H4 (cell line): Measurements from ENCODE around the gene HTR3B. TPM values are rescaled to one million over a fixed set of nuclear protein-coding genes. Genes with fewer than 3 reads are reported as not detected.
"Not testable (repeated sequence)": the region's sequence is repeated elsewhere in the genome, so short reads cannot be mapped to it uniquely, and the experiment has no call there.

Source experiments
- DNase-seq: peaks from one replicate; pipeline ENCODE4 v3.0.0-alpha.2; 2015; ENCODE audit warnings: low spot score
- total RNA-seq: library from RNA; depleted of rRNA; stranded (reverse); fragments of >200 nt; shearing (Covaris generic); gene quantifications from 2 replicates; pipeline ENCODE4 v1.2.3, GENCODE V29; 2014

HTR3B gene
- total RNA-seq, 1 experiment from 2014 or later, result not detected

DNA sequence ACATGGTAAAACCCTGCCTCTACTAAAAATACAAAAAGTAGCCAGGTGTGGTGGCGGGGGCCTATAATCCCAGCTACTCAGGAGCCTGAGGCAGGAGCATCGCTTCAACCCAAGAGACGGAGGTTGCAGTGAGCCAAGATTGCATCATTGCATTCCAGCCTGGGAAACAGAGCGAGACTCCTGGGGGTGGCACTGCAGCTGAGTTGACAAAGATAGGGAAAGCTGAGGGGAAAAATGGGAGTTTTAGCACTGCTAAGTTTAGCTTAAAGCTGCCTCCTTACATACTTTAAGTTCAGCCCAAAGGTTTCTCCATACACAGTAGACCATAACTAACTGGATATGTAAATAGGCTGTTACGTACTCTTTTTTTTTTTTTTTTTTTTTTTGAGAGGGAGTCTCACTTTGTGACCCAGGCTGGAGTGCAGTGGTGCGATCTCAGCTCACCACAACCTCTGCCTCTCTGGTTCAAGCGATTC lies 20.2 kb upstream of the HTR3B start:
- DNase-seq, result peak; percentile 52

DNA sequence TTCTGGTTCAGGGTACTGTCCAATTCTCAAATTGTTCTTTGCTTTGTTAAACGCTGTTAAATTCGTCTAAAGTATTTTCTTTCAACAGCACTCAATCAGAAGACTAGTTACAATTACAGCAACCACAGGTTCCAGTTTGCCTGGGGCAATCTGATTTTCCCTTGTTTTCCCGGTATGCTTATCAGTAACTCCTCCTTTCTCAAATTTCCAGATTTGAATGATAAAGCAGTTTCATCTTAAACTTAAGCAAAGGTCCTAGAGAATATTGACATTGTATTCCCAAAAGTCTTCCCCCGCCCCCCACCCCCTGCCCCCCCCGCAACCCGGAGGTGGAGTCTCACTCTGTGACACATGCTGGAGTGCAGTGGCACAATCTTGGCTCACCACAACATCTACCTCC lies 18.7 kb upstream of the HTR3B start:
- peak; percentile 32 for DNase-seq

DNA sequence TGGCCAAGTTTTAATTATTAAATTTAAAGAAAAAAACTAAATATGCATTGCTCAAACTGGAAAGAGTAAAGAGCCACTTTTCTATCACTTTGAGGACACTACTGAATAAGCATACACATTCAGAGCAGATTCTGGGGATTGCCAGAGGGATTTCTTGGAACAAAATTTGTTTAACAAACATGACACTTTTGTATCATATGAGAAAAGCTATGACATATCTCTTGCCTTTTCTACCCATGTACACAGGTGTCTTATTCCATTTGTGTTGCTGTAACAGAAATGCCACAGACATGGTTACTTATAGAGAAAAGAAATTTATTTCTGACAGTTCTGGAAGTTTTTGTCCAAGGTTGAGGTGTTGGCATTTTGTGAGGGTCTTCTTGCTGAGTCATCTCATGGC lies 15.7 kb upstream of the HTR3B start:
- no peak for DNase-seq

DNA sequence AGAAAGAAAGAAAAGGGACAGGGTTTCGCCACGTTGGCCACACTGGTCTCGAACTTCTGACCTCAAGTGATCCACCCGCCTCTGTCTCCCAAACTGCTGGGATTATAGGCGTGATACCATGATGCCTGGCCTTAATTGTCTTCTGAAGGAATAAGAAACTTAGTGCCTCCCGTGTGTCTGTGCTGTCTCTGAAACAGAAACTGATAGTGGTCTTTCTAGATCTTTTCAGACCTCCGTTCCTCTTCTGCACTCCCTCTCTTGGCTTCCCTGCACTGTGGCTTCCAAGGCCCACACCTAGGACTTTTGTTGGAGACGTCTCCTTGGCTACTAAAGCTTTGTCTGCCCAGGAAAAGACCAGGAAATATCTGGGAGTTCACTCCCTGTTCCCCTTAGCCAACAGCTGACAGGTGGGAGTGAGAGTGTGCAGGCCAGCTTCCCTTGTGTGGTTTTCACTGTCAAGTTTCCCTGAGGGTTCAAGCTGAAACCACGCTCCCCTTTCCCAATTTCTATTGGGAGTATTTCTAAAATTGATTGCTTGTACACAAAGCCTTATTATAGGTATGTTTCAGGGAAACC lies 10.1 kb upstream of the HTR3B start:
- no peak for DNase-seq

DNA sequence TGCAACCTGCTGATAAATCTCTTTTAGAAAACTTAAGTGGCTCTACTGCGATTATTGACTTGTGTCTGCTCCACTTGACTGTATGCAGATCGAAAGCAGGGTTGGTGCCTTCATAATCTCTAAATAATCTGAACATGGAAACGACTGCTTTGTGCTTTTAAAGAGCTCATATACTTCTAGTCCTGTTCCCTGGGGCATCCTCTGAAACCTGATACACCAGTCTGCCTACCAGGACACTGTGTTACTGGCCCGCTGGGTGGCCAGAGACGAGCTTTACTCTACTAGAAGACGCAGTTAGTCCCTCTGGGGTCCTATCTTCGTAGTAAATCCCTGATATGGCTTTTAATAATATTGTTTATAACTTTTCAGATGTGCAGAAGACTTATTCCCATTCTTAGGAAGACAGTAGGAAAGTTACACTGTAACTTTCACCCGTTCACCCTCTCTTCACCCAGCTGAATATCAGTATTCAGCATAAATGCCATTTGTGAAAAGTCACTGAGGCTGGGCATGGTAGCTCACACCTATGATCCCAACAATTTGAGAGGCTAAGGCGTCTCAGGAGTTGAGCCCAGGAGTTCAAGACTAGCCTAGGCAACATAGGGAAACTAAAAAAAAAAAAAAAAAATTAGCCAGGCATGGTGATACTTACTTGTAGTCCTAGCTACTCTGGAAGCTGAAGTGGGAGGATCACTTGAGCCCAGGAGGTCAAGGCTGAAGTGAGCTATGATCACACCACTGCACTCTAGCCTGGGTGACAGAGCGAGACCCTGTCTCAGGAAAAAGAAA lies 9.0 kb upstream of the HTR3B start:
- DNase-seq, result no peak

DNA sequence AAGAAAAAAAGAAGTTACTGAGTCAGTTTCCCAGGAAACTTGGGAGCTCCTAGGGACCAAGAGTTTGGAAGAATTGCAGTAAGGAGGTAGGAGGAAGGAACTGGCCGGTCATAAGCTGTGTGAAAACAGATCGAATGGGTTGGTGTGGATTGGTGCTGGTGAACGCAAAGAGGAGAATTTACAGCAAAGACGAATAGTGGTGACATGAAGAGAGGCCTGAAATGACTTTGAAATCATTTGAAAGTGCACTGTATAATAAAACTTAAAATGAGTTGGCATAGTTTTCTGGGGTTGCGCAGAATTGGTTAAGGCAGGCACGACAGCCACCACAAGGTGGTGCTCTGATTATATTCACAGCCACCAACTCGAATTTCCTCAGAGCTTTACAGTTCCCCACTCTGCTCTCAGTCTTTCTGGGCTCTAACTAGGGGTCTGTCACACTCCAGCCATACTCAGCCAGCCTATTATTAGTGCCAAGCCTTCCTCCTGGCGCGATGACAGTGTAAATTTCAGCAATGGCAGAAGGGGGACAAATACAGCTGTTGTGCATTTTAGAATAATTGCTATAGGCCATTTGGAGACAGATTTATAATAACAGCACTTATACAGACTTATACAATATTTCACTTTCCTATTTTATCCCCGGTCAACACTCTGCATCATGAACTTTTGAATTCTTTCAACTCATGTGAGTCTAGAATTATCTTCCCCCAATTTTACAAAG lies 8.3 kb upstream of the HTR3B start:
- DNase-seq, result peak; percentile 21

DNA sequence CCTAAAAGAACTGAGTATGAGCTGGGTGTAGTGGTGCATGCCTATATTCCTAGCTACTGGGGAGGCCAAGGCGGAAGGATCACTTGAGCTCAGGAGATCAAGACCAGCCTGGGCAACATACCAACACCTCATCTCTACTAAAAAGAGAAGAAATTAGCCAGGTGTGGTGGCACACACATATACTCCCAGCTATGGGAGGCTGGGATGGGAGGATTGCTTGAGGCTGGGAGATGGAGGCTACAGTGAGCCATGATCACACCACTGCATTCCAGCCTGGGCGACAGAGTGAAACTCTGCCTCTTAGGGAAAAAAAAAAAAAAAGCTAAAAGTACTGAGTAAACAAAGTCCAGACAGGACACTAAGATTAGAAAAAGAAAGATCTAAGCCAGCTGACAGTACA lies 3.5 kb upstream of the HTR3B start:
- DNase-seq, result no peak

DNA sequence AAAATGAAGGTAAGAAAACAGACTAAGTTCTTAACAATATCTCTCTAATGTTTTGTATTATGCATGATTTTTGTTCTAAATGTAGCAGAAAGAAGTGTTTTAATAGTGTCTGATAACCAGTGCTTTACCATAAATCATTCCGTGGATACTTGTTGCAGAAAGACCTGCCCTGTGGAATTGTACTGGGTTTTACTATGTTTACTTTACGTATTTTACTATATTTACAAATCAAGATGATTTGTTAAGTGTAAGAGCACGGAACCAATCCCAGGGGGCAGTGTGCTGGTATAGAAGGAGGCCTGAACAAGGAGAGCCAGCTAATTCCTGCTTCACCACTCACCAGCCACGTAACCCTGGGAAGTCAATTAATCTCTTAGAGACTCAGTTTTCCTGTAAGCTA lies 1.4 kb downstream of the HTR3B start:
- DNase-seq, result peak; percentile 58

DNA sequence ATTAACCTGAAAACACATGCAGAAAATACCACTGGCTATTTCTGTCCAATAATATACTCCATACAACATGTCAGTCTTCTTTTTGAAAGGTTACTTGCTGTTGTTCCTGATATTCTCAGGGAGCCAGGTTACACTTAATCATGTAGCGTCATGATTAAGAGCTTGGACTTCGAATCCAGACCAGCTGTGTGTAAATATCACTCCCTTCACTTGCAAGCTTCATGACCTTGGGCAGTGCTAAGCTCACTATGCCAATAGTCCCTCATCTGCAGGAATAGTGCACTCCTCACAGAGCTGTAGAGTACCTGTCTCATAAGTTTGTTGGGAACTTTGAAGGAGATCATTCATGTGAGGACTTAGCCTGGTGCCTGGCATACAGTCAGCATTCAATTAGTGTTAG lies 1.9 kb downstream of the HTR3B start:
- DNase-seq, result no peak

DNA sequence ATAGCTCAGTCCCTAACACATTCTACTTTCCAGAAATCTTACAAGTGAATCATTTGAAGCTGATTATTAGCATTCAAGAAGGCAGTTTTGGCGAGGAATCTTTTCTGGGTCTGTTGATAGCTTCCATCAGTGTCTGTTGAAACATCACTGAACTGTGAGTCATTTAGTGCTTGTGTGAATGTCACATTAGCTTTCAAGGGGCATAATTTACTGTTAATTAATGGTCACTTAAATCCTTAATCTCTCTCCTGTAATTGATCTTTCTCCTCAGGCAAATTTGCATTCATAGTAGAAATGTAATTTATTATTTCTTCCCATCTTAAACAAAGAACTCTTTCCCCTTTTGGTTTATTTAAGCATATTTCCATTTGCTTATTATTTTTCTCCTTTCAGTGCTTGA lies 2.6 kb downstream of the HTR3B start:
- DNase-seq, result no peak

DNA sequence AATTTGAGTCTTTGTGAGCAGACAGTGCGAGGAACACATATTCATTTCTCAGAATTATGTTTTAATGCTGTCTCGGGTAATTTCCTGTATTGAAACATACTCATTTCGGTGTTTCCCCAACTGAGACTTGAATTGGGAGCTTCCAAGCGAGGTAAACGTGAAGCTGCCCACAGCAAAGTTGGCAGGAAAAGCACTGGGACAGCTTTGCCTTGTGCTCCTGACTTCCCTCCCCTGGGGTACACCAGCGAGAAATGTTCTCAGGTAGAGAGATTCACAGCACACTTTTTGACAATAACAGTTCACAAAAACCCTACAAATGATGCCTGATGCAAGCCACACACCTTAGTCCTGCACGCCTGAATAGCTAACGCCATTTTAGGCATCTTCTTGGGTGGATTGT lies 3.1 kb downstream of the HTR3B start:
- DNase-seq, result no peak

DNA sequence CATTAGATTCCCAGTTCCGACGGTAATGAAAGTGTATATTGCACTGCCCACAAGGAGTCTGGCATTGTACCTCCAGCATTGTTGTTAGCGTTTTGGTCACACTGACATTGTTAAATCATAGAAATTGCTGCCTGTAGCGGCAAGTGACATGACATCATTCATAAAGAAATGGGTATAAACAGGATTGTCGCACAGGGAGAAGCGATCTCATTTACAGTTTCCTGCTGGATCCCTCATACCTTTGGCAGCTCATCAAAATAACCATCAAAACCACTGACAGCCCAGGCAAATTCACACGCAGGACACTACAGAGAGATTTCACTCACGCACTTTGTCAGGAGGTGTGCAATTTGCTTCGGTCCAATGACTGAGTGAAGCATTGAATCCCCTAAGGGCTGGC lies 3.5 kb downstream of the HTR3B start:
- no peak for DNase-seq

DNA sequence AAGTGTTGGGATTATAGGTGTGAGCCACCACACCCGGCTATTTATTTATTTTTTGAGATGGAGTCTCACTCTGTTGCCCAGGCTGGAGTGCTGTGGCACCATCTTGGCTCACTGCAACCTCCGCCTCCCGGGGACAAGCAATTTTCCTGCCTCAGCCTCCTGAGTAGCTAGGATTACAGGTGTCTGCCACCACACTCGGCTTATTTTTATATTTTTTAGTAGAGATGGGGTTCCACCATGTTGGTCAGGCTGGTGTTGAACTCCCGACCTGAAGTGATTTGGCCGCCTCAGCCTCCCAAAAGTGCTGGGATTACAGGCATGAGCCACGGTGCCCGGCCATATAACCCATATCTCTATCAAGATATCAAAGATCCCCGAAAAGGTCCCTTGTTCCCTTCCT lies 6.9 kb downstream of the HTR3B start:
- not testable (repeated sequence) for DNase-seq

DNA sequence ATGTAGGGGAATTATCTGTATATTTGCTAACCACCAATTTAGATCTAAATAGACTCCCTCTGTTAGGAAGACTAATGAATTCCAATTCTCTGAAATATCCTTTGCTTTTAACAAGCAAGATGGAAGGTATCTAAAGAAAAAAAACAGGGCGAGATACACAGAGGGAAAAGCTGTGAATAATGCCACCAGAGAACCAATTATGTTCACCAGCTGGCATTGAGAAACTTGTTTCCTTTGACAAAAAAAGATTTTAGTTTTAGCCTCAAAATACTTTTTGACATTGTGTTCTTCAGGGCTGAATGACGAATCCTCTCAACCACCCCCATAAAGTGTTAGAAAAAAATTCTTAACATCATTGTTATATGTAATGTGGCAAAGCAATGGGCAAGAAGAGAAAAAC lies 19.0 kb downstream of the HTR3B start:
- no peak for DNase-seq

DNA sequence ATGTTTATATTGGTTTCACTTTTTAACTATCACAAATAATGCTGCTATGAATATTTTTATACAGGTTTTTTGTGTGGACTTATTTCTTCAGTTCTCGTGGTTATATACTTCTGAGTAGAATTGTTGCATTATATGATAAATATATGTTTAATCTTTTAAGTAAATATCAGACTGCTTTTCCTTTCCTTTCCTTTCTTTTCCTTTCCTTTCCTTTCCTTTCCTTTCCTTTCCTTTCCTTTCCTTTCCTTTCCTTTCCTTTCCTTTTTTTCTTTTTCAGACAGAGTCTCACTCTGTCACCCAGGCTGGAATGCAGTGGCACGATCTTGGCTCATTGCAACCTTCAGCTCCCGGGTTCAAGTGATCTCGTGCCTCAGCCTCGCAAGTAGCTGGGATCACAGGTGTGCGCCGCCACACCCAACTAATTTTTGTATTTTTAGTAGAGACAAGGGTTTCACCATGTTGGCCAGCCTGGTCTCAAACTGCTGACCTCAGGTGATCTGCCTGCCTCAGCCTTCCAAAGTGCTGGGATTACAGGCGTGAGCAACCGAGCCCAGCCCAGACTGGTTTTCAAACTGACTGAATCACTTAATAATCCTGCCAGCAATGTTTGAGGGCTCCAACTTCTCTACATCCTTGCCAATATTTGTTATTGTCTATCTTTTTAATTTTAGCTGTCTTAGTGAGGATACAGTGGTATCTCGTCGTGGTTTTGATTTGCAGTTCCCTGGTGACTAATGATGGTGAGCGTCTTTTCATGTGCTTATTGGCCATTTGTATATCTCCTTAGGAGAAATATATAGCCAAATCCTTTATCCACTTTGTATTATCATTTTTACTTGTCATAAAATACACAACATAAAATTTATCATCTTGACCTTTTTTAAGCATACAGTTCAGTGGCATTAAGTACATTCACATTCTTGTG lies 21.9 kb downstream of the HTR3B start:
- no peak for DNase-seq

DNA sequence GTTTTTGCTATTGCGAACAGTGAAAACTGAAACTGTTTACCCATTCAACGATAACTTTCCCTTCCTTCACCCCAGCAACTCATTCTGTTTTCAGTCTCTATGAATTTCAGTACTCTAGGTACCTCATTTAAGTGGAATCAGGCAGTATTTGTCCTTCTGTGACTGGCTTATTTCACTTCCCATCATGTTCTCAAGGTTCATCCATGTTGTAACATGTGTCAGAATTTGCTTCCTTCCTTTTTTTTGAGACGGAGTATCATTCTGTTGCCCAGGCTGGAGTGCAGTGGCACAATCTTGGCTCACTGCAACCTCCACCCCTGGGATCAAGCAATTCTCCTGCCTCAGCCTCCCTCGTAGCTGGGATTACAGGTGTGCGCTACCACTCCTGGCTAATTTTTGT lies 23.7 kb downstream of the HTR3B start:
- no peak for DNase-seq

DNA sequence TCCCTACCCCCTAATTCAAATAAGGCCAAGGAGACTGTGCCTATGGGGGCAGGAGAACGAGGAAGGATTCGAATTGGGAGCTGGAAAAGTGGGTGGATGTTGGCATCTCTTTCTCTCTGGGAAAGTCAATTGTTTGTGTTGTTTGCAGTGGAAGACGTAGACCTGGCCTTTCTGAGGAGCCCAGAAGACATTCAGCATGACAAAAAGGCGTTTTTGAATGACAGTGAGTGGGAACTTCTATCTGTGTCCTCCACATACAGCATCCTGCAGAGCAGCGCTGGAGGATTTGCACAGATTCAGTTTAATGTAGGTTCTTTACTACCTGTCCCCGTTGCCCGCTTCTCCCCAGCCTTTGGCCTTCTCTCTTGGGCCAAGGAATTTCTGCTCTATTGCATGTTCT lies 28.2 kb downstream of the HTR3B start:
- DNase-seq, result no peak

DNA sequence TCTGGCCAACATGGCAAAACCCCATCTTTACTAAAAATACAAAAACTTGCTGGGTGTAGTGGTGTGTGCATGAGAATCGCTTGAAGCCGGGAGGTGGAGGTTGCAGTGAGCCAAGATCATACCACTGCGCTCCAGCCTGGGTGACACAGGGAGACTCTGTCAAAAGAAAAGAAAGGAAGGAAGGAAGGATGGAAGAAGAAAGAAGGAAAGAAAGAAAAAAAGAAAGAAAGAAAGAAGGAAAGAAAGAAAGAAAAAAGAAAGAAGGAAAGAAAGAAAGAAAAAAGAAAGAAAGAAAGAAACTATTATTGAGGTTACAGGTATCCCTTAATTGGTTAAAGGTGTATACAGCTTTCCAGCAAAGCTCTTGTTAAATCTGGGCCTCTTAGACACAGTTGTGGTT lies 29.6 kb downstream of the HTR3B start:
- DNase-seq, result not testable (repeated sequence)

DNA sequence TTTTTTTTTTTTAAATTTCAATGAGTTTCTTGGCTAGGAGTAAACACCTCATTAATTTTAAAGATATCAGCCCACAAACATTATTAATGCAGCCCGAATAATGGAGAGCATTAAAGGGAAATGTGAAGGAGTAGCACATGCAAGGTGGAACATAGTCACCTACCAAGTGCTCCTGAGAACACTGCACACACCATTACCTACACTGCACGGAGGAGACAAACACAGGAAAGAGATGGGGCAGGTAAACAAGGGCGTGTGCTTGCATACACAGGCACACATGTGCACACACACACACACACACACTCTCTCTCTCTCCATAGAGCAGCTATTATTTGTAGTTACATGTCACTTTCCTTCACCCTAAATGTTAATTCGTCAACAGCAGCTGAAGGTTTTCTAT lies 30.2 kb downstream of the HTR3B start:
- DNase-seq, result no peak

DNA sequence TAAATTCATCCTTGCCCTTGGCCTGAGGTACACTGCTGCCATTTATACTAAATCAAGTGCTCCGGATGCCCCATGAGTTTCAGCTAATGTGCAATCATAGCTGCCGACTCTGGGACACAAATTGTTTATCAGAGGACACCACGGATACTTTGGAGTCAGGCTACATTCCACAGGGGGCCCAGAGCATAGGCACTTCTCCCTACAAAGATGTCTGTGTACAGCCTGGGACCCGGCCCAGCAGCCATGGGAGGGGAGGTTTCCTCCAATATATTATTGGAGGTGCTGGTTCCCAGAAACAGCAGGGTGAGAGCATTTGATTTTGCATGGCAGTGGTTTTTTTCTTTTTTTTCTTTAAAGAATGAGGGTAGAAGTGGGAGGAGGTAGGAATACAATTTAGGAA lies 31.3 kb downstream of the HTR3B start:
- DNase-seq, result no peak

DNA sequence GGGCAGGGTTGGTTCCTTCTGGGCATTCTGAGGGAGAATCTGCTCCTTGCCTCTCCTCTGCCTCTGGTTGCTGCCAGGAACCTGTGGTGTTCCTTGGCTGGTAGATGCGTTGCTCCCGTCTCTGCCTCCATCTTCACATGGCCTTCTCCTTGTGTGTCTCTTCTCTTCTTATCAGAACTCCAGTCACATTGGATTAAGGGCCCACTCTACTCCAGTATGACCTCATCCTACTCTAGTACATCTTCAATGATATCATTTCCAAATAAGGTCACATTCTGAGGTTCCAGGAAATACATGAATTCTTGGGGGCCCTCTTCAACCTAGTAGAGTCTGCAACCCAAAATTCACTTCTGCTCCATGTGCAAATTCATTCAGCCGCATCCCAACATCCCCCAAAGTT lies 33.3 kb downstream of the HTR3B start:
- DNase-seq, result no peak

DNA sequence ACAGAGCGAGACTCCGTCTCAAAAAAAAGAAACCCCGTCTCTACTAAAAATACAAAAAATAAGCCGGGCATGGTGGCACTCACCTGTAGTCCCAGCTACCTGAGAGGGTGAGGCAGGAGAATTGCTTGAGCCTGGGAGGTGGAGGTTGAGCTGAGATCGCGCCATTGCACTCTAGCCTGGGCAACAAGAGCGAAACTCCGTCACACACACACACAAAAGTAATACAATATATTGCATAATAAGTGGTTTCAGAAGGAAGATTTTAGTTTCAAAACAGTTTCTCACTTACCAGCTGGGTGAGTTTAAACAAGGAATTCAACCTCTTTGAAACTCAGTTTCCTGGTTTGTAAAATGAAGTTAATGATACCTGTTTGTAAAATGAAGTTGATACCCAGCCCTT lies 37.7 kb downstream of the HTR3B start:
- no peak for DNase-seq
